OCI-LY1 (cell line): ENCODE data around the gene CRAT.

Source experiments
- EZH2 ChIP-seq: fragments of 200-600 bp; sonication (generic), shearing (Covaris generic); IDR thresholded peaks from 2 replicates; pipeline ENCODE4 v1.8.0; 2017; ENCODE audit warnings: borderline replicate concordance, mixed run types, mild to moderate bottlenecking, antibody characterized with exemption, low read length, moderate library complexity, mixed read lengths
- TF ChIP-seq, protein P1 (sequence below): fragments of 200-600 bp; sonication (generic), shearing (Covaris generic); IDR thresholded peaks from 2 replicates; pipeline ENCODE4 v1.5.1; 2017; ENCODE audit warnings: mild to moderate bottlenecking, antibody characterized with exemption, low read length, moderate library complexity, mixed read lengths

DNA sequence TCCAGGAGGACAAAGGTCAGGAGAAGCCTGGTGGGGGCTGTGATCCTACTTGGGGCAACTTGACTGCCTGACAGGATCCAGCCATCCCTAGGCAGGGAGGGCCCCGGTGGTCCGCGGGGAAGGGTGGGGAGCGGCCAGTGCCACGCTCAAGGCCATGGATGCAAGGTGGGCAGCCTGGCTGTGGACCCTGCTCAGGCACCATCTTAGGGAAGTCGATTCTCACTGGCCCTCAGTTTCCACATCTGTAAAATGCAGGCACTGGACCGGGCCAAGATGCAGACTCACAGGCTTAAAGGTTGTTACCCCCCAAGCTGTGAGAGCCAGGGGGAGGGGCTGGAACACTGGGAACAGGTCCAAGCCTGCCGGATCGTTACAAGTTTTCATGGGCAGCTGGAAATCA lies 38.4 kb downstream of the CRAT start:
- no peak for TF ChIP-seq EZH2
- TF ChIP-seq, protein P1, sequence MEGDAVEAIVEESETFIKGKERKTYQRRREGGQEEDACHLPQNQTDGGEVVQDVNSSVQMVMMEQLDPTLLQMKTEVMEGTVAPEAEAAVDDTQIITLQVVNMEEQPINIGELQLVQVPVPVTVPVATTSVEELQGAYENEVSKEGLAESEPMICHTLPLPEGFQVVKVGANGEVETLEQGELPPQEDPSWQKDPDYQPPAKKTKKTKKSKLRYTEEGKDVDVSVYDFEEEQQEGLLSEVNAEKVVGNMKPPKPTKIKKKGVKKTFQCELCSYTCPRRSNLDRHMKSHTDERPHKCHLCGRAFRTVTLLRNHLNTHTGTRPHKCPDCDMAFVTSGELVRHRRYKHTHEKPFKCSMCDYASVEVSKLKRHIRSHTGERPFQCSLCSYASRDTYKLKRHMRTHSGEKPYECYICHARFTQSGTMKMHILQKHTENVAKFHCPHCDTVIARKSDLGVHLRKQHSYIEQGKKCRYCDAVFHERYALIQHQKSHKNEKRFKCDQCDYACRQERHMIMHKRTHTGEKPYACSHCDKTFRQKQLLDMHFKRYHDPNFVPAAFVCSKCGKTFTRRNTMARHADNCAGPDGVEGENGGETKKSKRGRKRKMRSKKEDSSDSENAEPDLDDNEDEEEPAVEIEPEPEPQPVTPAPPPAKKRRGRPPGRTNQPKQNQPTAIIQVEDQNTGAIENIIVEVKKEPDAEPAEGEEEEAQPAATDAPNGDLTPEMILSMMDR: no peak
